8988T (cell line): ENCODE measurements around the gene ZNF234.
A peak's percentile ranks its signal among the peaks of the same experiment; 100 is the strongest.
"Not testable (repeated sequence)": the region's sequence is repeated elsewhere in the genome, so short reads cannot be mapped to it uniquely, and the experiment has no call there.

Source experiments
- DNase-seq: peaks from one replicate; pipeline ENCODE4 v3.0.0; 2011

ZNF234 gene

GRCh38 chr19:44182145-44182544, 40.8 kb downstream of the ZNF234 start:
- DNase-seq = no peak

DNA sequence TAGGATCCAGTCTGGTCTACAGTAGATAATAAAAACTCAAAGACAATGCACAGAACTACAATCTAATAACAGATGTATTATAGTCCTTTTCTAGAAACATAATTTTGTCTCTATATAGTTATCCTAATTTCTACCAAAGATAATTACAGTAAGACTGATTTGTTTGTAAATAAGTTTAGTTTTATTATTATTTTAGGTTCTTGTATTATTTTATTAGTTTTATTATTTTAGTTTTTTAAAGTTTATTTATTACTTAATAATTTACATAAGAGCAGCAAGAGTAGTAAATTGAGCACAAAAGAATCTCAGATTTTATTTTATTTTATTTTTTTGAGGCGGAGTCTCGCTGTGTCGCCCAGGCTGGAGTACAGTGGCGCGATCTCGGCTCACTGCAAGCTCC, 48.7 kb downstream of the ZNF234 start:
- no peak for DNase-seq

- no peak for DNase-seq
Observed at GRCh38 chr19:44192127-44192526, 50.8 kb downstream of the ZNF234 start.

DNA sequence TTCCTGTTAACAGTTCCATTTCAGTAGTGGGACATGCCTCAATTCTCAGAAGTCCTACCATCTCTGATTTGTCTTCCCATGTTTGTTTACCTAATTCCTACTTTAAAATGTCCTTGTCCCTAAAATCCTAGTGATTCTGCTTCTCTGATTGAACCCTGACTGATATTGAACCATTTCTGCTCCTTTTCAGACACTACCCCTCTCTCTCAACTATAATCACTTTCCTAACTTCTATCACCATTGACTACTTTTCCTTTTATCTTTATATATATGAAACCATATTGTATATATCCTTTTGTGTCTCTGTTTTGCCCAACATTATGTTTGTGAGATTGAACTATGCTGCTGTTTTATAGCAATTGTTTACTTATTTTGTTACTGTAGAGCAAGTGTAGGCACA, 55.4 kb downstream of the ZNF234 start:
- no peak for DNase-seq

DNA sequence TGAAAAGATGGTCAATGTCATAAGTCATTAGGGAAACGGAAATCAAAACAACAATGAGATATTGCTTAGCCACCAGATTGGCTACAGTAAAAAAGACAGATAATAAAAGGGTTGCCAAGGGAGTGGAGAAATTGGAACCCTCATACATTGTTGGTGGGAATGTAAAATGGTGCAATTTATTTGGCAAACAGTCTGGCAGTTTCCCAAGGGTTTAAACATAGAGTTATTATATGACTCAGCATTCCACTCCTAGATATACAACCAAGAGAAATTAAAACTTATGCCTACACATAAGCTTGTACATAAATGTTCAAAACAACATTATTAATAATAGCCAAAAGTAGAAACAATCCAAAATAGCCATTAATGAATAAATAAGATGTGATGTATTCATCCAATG, 61.1 kb downstream of the ZNF234 start:
- no peak for DNase-seq

DNA sequence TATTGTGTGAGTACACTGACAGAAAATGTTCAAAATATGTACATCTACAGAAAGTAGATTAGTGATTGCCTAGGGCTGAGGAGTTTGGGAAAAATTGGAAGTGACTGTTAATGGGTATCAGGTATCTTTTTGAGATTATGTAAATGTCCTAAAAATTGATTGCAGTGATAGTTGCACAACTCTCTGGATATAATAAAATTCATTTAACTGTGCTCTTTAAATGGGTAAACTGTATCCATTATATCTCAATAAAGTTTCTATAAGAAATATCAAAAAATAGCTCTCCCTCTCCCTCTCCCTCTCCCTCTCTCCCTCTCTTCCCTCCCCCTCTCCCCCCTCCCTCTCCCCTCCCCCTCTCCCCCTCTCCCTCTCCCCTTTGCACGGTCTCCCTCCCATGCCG, 61.6 kb downstream of the ZNF234 start:
- DNase-seq = no peak

GRCh38 chr19:44203877-44204276, 62.5 kb downstream of the ZNF234 start:
- DNase-seq = not testable (repeated sequence)

DNA sequence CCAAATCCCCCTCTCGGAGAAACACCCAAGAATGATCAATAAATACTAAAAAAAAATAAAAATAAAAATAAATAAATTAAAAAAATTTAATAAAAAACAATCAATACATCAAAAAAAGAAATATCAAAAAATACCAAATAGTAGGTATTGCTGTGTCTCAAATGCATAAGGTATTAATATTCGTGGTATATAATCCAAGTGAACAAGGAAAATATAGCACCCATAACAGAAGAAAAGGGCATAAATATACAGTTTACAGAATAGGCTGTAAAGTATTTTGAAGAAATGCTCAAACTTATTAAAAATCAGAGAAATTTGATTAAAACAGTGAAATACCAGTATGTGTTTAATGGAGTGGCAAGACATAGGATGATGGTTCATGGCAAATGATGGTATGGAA, 63.4 kb downstream of the ZNF234 start:
- no peak for DNase-seq

DNA sequence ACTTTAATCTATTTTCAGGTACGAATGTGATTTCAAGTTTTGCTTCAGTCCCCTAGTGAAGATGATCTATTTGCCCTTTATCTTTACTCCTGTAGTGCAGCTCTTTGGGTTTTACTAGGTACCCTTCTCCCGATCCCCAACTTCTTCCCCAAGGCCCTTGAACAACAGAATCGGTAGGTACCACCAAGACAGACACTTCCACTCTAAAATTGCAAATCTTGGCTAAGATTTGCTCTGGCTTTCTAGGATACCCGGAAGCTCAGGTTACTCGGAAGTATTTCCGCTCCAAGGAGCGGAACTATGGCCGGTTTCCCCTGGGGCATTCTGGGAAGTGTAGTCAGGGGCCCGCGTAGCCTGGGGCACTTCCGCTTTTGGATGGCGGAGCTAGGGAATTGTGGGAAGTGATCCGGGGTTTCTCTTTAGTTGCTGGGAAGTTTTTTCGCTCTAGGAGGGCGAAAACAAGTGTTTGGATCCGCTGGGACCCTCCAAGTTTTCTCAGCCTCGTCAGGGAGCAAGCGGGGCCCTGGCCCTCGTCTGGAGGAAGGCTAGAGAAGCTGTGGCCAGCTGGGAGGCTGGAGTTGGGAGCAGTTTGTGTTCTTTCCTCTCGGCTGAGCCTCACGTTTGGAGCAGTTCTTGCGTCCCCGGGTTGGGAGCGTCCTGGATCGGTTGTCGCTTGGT, 65.9 kb downstream of the ZNF234 start:
- peak; percentile 34 for DNase-seq
